ENCODE results near the gene PLEKHO1.

PLEKHO1 gene

DNA sequence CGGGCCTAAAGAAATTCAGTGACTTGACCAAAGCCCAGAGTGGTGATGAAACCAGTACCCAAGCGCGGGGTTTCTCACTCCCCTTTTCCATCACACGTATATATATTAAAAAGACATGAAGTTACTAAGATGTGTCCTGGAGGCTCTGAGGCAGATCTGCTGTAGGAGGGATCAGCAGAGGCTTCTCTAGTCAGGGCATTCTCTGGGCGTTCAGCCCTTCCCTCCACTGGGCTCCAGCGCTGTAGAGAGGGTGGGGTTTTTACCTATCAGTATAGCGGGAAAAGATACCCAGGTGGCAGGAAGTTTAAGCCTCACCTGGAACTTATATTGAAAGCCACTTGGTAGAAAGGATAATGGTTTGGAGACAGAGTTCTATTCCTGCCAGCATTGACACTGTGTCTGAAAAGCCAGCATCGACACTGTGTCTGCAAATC is 862 bp upstream of the PLEKHO1 start:
- in situ Hi-C loops (cut with MboI; ENCODE audit: low sequenced_read_pairs) = no loop called here

DNA sequence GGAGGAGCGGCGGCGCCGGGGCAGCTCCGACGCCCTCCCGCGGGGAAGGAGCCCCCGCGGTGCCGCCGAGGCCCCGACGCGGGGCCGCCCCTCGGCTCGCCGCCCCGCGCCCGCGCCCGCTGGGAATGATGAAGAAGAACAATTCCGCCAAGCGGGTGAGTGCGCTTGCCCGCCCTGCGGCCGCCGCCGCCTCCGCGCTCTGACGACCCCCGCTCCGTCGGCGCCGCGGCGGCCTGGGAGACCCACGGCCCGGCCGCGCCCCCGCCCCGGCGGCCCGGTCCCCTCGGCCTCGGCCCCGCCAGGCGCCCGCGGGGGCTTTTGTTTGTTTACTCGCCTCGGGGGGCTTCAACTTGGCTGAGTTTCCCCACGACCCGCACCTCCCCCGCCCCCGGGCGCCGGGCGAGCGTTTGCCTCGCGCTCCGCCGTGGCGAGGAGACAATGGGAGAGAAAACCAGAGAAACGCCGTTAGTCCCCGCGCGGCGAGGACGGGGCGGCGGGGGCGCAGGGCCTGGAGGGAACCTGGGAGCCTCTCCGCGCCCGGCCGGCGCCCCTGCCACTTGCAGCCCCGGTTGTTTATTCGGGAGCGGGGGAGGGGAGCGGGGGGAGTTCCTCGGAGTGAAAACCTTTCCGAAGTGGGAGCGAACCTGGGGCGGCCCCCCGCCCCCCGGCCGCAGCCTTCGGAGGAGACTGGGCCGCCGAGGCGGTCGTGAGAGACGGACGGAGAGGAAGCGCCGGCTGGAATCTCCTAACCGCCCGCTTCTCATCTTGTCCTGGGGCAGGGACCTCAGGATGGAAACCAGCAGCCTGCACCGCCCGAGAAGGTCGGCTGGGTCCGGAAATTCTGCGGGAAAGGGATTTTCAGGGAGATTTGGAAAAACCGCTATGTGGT is 661 bp downstream of the PLEKHO1 start:
- in situ Hi-C loops (cut with MboI; ENCODE audit: low sequenced_read_pairs) = no loop called here

DNA sequence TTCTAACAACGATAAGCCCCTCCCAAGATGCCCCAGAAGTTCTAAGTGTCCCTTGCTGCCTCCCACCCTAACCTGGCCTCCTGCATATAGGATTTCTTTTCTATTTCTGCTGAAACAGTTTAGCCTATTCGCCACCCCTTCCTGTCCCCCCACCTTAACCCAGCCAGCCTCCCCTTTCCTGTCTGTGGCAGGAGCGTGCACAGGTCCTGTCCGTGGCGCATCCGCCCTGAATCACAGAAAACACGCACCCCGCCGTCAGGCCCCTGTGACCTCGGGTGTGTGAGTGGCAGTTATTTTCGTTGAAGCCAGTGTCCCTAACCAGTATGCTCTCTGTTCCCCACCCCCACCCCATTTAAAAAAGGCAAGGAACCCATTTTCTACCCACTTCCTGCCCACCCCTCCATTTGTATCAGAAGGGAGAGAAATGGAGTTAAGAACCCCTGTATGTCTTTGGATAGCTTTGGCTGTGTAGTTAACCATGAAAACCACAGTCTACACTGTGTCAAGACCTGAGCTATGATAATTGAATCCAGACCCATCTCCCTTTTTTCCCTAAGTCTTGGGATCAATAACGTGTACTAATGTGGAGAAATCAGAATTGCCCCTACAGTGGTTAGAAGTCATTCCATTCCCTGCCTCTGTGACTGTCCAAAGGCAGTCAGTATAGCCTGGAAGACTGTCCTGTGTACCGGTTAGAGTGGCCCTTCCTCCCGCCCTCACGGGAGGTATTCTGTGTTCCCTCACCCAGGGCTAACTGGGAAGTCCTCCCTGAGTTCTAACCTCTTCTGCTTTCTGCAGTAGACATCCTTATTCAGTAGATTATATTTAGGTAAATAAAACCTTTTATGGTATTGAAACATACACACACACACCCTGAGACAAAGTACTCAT is 1.8 kb downstream of the PLEKHO1 start:
- in situ Hi-C loops (cut with MboI; ENCODE audit: low sequenced_read_pairs) = no loop called here

DNA sequence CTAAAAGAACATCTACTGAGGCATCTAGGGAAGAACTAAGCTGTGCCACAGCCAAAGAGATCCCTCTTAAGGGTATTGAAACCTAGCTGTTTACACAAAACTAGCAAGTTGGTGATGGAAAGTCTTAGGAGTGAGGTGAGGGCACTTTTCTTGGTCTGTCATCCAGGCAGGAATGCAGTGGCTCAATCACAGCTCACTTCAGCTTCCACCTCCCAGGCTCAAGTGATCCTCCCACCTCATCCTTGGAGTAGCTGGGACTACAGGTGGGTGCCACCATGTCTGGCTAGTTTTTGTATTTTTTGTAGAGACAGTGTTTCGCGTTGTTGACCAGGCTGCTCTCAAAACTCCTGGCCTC is 2.4 kb downstream of the PLEKHO1 start:
- in situ Hi-C loops (cut with MboI; ENCODE audit: low sequenced_read_pairs) = no loop called here

DNA sequence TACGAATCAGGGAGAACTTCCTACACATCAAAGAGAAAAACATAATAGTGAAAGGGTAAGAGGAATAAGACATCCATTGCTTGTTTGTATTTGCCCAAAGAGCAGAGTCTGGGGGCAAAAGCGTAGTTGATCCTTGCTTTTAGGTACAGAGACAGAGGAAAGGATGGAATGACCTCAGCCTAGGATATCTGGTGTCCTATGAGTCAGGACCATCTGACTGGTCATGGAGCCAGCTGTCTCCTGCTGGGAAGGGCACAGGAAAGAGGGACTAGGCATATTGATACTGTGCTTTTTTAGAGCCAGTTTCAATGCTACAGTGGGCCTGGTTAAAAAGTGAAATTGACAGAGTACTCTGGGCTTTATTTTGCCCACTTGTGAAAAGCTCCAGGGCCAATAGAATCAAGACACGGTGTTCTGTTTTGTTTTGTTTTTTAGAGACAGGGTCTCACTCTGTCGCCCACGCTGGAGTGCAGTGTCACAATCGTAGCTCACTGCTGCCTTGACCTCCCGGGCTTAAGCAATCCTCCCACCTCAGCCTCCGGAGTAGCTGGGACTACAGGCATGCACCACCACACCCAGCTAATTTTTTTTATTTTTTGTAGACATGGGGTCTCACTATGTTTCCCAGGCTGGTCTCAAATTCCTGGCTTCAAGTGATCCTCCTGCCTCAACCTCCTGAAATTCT is 3.2 kb downstream of the PLEKHO1 start:
- in situ Hi-C loops (cut with MboI; ENCODE audit: low sequenced_read_pairs) = no loop called here

DNA sequence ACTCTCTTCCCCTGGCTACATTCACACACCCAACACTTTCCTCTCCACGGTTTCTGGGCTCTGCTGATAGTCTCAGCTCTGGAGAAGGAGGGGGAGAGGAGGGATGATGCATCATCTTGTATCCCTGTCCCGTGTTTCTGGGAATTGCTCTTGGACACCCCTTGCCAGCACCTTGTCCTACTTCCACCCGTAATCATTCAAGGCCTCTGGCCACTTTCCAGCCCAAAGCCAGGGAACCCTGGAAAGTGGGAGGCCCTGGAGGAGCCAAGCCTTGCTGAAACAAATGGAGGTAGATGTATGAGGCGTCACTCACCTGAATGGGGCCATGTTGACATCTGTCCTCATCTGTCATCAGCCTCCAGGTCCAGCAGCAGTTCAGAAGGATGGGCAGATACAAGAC is 4.4 kb downstream of the PLEKHO1 start:
- in situ Hi-C loops (cut with MboI; ENCODE audit: low sequenced_read_pairs) = no loop called here

DNA sequence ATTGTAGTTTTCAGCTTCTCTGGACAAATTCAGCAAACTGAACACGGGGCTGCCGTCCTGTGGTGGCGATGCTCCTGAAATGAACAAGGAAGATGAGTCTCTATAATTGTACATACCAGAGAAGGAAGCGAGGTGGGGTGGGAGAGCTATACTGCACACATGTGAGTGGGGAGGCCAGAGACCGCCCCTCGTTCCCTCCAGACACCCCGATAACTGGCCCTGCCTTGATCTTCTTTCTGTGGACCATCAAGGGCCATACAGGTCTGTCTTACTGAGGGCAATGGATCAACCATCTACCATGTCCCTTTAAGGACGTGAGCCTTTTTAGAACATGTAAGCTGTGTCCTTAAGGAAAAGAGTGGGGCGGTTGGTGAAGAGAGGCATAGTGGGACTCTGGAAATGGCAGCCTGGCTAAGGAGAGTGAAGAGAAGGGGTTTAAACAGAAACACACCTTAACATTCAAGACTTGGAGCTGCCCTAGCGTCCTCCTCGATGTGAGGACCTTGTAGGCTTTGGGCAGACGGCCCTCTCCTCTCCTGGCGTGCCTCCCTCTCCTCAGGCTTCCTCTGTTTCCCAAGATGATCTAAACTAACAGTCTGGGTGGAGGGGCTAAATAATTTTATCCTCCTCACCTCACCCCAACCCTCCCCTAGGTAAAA is 5.8 kb downstream of the PLEKHO1 start:
- in situ Hi-C loops (cut with MboI; ENCODE audit: low sequenced_read_pairs) = no loop called here

DNA sequence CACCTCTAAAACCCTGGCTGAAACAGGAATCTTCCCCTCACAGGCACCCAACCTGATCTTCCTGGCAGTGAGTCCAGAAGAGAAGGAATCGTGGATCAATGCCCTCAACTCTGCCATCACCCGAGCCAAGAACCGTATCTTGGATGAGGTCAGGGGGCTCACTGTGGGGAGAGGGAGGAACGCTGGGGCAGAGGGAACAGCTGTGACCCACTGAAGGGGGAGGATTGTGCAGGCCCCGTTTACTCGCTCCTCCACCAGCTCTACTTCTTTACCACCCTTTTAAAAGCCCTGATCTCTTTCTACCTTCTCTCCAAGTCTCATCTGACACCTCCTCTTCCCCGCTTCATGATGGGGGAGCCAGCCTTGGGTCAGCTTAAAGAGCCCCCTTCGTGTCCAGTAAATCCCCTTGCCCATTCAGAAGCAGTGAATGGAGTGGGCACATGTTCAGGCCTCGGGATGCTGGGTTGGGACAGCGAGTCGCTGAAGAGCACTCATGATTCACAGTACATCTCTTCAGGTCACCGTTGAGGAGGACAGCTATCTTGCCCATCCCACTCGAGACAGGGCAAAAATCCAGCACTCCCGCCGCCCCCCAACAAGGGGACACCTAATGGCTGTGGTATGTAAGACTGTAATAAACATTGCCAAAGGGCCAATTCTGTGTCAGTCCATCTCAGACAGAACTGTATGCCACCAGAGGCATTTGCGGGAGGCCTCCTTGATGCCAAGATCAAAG is 7.3 kb downstream of the PLEKHO1 start:
- in situ Hi-C loops (cut with MboI; ENCODE audit: low sequenced_read_pairs) = no loop called here

DNA sequence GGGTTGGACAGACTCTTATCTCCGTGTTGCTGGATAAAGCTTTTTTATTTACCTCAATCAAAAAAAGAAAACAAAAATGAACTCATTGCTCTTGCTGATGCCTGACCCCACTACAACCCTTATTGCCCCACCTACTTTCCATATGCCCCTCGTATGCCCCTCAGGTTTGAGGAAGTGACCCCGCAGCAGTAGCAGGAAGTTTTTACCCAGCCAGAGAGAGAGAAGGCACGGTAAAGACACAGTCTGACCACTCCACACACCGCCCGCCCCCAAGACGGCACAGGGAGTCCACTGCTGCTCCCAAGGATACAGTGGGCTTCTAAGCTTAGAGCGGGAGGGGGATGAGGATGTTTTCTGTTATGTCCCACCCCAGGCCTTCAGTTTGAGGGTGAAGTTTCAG is 9.8 kb downstream of the PLEKHO1 start:
- in situ Hi-C loops (cut with MboI; ENCODE audit: low sequenced_read_pairs) = no loop called here

DNA sequence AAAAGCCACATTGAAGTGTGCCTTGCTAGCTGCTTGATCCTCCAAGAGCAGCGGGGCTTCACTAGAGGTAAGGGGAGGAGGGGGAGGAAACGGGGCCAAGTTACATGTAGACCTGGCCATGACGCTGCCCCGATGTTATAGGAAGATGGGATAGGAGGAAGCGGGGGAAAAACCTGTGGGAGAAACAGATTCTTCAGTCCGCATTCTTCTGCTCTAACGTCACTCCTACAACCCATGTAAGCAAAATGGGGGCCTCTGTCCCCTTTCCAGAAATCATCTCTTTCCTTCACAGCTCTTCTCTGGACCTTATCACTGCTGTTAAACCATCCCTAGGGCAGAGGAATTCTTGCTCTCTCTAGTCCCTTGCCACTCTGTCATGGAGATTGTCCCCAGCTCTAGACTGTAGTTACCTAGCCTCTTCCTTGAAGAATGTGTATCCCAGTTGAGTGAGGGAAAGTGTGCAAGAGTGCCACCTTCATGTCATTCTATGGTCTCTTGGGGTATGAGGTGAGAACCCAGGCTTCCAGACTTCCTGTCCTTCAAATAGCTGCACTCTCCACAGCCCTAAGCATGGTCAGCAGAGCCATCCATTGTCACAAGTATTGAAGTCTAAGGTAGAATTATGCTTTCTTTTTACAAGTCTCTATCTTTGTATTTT is 11.4 kb downstream of the PLEKHO1 start:
- in situ Hi-C loops (cut with MboI; ENCODE audit: low sequenced_read_pairs) = no loop called here

DNA sequence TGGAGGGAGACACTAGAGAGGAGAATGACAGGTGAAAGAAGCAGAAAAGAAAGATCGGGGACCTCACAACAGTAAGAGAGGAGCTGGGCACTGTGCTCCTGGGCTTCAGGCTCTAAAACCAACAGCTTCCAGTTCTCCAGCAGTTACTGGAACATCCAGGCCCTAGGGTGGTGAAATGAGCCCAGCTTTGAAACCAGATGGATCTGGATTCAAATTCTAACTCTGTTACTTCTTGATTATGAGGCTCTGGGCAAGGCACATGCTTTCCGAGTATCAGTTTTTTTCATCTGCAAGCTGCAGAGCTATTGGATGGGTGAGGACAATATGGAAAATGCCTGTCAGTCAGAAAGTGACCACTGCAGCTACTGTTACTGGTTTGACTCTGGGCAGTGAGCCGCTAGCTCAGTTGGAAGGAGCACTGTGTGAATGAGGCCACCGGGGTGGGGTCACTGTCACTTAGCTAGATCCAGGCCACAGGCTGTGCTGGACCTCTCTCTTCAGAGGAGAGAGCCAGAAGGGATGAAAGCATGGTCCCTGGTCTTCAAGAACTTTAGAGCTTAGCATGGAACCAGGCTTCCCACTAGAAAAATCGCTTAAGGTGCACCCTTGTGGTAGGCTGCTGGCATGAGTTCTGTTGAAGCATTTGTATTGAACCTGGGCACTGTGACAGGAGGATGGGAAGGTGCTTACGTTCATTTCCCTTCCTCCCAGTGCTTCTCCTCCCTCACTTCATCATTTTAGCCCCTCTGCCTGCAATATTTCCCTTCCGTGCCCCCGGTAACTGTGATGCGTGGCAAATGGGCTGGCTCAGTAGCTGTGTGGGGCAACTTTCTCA is 12.2 kb downstream of the PLEKHO1 start:
- in situ Hi-C loops (cut with MboI; ENCODE audit: low sequenced_read_pairs) = no loop called here

DNA sequence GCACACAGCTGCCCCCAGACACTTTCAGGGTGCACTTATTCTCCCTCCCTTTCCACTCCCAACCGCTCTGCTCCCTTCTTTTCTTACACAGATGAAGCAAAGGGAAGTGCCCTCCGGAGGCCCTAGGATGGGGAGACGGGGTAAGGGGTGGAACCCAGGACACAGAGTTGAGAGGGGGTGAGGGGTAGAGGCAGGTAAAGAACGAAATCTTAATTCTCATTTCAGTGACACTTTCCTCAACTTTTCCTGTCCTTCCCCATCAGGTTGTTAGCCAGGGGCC is 12.8 kb downstream of the PLEKHO1 start:
- in situ Hi-C loops (cut with MboI; ENCODE audit: low sequenced_read_pairs) = no loop called here

DNA sequence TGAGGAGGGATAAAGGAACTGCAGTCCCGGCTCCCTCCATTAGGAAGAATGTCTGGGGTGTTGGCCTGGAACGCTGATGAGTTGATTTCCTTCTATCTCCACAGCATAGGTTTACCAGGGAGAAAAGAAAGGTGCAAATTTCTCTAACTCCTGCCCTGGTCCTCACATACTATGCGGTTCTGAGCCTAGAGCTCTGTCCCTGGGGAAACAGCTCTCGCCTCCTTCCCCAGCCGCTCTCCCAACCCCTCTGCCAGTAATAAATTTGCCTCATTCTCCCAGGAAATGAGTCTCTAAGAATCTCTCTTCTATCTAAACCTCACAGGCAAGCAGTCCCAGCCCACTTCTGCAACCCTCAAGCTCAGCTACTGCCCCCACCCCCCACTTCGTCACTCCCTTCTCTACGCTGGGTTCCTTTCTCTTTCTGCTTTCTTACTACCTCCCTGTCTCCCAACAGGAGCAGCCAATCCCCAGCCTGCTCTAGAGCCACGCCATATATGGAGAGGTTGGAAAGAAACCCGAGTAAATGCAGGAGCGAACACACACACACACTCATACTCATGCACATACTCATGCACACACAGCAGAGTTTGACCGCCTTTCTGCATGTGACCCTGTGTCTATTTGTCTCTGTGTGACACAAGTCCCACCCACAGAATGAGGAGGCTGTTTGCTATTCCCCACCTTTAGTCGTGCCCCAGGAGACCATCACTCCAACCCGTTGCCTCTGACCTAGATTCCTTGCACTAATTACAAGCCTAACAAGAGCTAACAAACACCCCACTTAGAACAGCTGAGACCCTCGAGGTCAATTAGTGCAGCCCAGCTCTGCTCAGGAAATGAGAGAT is 13.4 kb downstream of the PLEKHO1 start:
- in situ Hi-C loops (cut with MboI; ENCODE audit: low sequenced_read_pairs) = no loop called here

DNA sequence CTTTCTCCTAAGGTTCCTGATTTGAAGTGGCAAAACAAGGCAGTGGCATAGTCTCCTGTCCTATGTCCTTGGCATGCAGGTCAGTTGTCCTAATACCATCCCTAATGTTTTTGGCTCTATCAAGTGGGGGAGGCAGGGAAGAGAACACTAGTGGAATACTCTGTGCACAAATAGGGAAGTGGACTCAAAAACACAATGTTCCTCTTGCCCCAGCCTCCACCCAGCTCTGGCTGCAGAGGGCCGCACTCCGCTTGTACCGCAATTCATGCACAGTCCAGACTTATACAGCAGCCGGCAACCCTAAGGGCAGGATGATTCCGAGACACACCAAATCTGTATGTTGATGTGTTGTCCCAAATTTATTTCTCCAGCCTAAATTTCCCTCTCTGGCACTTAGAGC is 14.5 kb downstream of the PLEKHO1 start:
- in situ Hi-C loops (cut with MboI; ENCODE audit: low sequenced_read_pairs) = no loop called here

DNA sequence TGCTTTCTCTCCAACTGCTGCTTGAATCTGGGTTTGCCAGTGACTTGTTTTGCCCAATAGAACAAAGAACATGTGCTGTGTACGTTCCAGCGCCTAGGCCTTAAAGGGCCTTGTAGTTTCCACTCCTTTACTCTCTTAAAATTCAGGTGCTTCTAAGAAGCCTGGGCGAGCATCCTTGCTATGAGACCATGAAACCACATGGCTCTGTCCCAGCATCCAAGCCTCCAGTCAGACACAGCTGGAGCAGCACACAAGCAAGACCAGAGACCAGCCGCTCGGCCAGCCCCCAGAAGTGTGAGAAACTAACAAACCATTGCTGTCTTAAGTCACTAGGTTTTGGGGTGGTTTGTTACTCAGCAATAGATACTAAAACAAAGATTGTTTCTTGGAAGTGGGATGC is 15.1 kb downstream of the PLEKHO1 start:
- in situ Hi-C loops (cut with MboI; ENCODE audit: low sequenced_read_pairs) = no loop called here

DNA sequence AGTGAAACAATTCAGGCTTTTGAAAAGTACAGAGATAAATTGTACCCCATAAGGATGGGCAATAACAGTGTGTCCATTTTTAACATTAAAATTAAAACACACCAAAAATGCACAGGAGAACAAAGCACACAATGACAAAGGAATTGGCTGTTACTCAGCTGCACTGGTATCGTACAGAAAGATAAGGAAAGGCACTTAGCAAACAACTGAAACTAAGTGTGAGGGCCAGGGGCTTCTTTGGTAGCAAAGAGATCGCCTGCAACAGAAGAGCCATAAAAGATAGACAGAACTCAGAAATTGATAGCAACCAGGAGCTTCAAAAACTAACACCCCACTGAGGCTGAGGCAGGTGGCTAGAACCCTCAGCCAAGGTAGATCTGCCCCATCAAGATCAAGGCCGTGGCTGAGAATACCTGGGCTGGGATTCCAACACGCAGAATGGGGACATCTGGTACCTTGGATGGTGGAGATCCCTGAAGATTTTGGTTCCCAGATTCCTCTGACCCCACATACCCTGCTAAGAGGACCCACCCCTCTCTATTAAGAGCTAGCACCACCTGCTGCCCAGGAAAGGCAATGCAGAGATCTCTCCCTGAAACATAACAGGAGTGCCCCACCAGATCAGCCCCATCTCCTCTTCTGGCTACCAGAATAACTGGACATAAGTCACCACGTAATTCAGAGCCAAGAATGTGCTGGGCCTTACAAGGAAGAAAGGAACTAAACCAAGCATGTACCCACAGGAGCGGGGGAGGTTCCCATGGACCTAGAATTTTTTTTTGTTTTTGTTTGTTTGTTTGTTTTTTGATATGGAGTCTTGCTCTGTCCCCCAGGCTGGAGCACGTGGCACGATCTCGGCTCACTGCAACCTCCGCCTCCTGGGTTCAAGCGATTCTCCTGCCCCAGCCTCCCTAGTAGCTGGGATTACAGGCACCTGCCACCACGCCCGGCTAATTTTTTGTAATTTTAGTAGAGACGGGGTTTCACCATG is 16.2 kb downstream of the PLEKHO1 start:
- in situ Hi-C loops (cut with MboI; ENCODE audit: low sequenced_read_pairs) = no loop called here

Data from HL-60/S4 treated with retinoic acid at 250 ng/mL for 4 days and 3 days (cell line).